ENCODE measurements around the gene ASH1L.
"Not testable (repeated sequence)": the region's sequence is repeated elsewhere in the genome, so short reads cannot be mapped to it uniquely, and the experiment has no call there.

Gene ASH1L

DNA sequence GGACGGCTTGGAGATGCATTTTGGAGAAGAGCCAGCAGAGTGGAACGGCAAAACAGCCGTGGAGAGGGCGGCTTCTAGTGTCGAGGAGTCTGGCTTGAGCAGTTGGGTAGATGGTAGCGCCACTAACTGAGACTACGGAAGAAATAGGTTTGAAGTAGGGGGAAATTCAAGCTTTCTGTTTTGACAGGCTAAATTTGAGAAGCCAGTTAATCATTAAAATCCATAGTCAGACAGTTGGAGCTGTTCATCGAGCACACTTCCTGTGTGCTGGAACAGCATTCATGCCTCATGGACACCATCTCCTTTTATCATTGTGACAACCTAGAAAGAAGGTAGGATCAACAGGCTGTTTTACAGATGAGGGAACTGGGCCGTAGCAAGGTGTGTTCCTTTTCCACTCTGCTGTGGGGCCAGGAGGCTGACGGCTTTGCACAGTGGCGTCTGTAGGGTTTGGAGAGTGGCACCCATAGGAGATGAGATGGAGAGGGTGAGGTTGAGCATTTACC is 258.0 kb downstream of the ASH1L start:
- no peak for DNase-seq

DNA sequence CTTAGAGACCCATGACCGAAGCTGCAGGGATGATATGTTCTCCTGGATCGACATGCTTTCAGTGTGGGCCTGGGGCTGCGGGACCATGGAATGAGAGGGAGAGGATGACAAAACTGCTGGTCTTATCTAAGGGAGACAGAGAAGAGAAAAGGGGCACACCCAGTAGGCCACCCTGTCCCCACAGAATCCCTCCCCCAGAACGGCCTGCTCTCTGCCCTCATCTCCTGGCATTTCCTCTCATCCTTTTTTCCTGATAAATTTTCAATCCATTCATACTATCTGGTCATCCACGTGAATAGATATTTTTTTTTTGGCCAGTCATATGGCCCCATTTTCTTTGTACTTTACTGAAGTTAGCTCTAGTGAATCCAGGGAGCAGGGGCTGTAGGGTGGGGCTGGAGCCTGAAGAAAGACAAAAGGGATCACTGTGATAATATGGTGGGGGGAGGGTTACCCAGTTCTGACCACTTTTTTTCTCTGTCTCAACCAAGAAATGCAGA is 261.2 kb downstream of the ASH1L start, which contains the start of gene PKLR:
PKLR (minus strand) TSS at position 97 of the 500 bp plus-strand sequence; CDS start at position 54, 43 bp downstream.
- DNase-seq, result no peak

DNA sequence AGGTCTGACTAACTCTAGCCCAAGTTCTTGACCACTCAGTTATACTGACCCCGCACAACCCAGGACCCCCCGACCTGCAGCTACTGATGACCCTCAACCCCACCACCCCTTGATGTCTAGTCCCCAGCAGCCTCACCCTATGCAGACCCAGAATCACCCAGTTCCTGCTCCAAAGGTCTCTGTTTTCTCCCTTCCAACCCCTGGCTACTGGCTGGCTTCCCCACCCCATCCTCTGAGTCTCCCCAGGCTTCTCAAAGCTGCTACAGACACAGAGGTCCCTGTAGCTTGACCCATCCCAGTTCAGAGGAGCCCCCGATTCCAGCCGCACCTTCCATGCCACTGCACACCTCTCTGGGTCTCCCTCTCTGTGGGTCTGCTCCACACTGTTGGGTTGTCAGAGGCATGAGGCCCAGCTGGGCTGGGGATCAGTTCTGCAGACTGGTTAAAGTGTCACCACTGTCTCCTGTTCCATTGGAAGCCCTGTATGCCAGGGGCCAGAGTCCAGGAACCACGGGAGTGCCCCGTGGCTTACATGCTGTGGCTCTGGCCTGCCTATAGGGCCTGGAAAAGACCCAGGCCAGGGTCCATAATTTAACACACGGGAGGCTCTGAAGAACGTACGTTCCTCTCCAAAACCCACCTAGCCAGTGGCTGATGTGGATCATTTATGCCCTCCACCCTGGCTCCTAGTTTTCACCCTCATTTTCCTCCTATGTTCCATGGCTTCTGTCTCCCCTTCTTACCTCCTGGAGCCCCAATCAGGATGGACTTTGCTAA is 261.9 kb downstream of the ASH1L start:
- no peak for DNase-seq

DNA sequence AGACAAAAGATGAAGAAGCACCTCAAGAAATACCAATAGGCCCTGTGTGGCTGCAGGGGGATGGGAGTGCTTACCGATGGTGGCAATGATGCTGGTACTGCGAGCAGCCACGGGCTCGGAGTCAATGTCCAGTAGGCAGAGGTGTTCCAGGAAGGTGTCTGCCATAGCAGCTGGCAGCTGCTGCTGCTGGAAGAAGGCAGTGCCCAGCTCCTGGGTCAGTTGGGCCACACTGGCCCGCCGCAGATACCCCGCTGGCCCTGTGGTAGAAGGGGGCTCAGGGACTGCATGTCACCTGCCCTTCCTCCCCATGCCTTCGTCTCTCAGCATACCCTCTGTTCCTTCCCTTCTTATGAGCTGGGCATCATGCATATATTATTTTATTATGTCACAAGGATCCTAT is 262.6 kb downstream of the ASH1L start:
- DNase-seq, result no peak

DNA sequence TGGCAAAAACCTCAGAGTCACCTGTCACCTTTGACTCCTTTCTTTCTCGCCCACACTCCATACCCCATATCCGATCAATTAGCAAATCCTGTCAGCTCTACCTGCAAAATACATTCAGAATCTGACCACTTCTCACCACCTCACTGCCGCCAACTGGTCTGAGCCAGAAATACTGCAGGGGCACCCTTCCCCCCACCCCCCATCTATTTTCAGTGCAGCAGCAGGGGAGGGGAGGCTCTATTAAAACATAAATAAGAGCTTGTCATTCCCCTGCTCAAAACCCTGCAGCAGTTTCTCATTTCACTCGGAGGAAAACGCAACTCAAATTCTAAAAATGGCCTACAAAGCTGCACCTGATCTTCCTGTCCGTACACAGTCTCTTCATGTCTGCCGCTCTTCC is 265.2 kb downstream of the ASH1L start:
- no peak for DNase-seq

DNA sequence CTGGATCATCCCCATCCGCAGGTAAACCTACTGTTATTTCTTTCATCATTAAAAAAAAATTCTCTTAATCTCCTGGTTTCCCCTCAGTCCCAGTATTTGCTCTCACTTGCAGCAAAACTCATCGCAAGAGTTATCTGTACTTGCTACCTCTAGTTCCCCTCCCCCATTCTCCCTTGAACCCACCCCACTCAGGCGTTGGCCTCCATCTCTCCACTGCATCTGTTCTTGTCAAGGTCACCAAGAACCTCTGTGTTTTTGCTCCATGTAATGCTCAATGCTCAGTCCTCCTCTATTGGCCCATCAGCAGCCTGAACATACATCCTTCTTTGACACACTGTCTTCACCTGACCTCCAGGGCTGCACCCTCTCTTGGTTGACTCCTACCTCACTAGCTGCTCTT is 265.9 kb downstream of the ASH1L start:
- DNase-seq, result no peak

DNA sequence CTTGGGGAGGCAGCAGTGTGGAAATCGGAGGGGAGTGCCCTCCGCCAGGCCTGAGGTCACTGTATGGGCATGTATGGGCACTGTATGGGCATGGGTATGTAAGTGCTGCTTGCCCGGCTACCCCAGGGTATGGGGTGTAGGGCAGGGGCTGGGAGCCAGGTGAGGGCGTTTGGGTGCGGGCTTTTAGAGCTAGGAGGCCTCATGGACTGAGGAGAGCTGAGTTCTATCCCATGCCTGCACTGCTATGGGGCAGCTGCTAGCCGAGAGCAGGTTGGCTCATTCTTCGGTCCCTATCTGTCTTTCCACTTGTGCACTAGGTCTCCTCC is 266.7 kb downstream of the ASH1L start:
- no peak for DNase-seq

DNA sequence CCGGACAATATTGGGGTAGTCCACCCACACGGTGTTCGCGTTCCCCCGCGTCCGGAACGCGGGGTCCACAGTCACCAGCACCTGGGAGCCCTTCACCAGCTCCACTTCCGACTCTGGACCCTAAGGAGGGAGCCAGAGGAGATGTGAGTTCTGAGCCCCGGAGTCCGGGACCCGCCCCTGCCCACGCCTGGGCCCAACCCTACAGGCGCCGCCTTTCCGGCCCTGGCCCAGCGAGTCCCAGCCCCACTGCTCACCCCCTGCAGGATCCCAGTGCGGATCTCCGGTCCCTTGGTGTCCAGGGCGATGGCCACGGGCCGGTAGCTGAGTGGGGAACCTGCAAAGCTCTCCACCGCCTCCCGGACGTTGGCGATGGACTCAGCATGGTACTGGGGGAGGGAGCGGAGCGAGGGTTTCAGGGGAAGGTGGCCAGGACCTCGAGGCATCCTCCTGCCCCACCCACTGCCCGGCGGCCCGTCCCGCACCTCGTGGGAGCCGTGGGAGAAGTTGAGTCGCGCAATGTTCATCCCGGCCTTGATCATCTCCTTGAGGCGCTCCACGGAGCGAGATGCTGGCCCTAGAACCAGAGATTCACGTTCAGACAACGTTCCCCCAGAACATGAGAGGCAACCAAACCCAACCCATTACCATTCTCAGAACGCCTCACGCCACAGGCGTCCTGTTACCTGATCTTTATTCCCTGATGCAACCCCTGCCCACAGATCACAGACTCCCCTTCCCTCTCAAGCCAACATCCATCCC is 267.2 kb downstream of the ASH1L start:
- DNase-seq, result no peak

DNA sequence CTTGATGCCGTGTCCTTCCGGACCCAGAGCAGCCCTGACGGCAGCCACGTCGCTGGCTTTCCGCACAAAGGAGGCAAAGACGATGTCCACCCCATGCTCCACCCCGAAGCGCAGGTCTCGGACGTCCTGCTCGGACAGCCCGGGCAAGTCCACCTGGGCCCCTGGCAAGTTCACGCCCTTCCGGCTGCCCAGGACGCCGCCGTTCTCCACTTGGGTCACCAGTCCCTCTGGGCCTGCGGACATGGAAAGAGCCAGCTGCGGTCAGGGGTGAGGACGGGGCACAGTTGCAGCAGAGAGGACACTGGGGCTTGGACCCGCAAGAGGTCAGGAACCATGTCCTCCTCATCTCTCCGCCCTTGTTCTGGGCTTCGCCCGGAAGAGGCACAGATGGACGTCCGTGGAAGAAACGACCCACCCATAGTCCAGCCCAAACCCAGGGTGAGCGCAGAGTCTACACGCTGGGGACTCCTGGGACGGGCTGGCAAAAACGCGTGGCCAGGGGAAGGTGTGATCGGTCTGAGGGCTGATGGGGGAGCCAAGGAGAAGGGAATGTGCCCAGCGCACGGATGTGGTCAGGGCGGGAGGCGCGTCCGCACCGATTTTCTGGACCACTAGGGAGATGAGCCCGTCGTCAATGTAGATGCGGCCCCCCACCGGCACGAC is 268.0 kb downstream of the ASH1L start:
- DNase-seq, result no peak

DNA sequence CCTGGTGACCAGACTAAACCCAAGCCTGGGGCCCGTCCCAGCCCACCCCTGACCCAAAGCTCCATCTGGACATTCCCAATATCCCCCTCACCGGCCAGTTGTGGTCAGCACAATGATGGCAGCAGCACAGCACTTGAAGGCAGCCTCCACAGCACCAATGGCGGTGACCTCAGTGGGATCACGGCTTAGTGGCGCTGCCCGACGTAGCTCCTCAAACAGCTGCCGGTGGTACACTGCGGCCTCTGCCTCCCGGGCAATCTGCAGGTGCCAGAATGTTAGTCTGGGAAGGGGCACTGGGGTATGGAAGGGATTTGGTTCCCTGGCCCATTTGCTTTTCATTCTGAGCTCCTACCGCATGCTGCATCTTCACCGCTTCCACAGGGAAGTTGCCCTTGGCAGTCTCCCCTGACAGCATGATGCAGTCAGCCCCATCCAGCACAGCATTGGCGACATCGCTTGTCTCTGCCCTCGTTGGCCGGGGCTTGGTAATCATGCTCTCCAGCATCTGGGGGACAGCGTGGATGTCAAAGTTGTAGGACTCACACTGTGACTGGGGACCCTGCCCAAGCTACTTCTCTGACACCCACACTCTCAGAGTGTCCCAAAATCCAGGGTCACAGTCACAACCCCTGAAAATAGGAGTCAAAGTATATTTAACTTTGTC is 269.4 kb downstream of the ASH1L start:
- DNase-seq, result no peak

DNA sequence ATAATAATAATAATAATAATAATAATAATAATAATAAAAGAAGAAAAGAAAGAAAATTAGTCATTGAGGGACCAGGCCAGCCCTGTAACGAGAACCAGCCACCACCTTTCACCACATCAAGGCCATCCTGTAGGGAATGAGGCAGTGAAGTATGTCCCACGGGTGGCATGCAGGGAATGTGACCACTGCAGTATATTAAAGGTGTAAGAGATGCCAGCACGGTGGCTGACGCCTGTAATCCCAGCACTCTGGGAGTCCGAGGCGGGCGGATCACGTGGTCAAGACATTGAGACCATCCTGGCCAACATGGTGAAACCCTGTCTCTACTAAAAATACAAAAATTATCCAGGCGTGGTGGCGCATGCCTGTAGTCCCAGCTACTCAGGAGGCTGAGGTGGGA is 271.6 kb downstream of the ASH1L start:
- DNase-seq, result not testable (repeated sequence)

DNA sequence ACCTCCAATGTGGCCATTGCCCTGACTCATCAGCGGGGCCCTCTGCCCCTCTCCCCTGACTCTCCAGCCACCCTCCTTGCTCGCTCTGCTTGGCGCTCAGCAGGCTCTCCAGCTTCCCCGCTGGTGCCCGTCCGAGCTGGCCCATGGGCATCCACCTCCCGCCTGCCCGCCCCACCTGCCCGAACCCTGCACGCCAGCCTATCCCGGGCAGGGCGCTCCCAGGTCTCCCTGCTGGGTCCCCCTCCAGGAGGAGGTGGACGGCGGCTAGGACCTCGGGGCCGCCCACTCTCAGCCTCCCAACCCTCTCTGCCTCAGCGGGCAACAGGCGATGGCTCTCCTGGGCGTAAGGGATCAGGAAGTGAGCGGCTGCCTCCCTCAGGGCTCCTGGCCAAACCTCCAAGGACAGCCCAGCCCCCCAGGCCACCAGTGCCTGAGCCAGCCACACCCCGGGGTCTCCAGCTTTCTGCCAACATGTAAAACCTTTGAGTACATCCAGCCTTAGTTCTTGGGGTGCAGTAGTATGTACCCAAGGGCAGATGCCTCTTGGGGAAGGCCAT is 274.5 kb downstream of the ASH1L start:
- no peak for DNase-seq

DNA sequence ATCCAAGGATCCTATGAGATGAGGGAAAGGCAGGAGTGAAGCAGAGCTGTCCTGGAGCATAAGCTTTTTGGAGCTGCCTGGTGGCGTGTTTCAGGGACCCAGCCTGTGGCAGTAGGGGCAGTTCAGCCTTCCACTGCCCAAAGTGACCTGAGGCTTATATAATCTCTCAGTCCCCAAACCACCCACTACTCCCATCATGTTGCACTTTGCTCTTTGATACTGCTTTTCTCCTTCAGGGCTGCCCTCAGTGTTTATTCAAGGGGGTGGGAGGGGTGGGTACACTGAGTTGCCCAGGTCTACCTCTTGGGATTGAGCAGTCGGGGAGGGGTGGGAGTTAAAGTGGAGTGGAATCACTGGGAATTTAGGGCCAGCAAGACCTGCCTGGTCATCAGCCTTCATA is 276.1 kb downstream of the ASH1L start:
- DNase-seq, result no peak

DNA sequence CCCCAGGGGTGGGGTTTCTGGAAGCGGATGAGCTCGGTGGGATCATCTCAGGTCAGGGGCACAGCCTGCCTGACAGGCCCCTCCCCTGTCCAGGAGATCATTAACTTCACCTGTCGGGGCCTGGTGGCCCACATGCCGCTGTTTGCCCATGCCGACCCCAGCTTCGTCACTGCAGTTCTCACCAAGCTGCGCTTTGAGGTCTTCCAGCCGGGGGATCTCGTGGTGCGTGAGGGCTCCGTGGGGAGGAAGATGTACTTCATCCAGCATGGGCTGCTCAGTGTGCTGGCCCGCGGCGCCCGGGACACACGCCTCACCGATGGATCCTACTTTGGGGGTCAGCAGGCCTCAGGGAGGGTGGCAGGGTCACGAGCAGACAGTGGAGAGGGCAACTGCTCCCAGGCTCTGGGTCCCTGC is 277.0 kb downstream of the ASH1L start:
- no peak for DNase-seq

Data from T-helper 1 cell (primary cell).